ENCODE measurements around the gene CARD14. TPM values are rescaled to one million over a fixed set of nuclear protein-coding genes. Genes with fewer than 3 reads are reported as not detected.

Gene CARD14
- polyA plus RNA-seq (2013, experiment 1 of 2; ENCODE audit: insufficient read length): 0.19 TPM
- 0.28 TPM for polyA plus RNA-seq (2013, experiment 2 of 2; ENCODE audit: insufficient read length)

DNA sequence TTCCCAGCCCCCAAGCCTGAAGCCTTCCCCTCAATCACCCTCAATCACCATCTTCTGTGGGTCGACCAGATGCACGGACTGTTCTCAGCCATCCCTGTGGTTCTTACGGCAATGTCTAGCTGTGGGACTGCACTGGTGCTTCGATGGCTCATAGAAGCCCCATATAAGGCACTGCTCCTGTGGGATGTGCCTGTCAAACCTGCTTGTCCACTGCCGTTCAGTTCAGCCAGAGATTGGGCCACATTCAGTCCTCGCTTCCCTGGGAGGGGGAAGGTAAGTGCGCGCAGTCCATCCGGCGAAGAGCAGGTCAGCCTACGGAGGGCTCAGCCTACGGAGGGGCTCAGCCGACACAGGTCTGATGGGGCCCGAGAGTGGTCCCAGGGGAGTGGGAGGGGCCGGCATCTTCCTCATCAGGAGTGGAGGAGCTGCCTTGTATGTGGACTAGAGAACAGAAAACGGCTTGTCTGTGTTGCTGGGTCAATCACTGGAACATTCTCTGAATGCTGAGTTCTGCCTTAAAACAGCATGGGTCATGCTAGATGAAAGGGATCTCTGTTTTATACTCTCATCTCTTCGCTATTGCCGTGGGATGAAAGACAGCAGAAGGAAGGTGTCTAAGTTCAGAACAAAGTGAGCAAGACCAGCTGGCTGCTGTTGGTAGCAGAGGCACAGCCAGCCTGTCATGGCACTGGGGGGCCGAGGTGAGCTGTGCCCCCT, at the start of gene CARD14:
CARD14 (plus strand) TSS at position 247 of the 717 bp plus-strand sequence. CDS start 11,409 bp downstream, outside the sequence.
- DNase-seq: no peak

- DNase-seq: no peak
These were observed 47.7 kb upstream of the CARD14 start for GRCh38 chr17:80122026-80122575.

DNA sequence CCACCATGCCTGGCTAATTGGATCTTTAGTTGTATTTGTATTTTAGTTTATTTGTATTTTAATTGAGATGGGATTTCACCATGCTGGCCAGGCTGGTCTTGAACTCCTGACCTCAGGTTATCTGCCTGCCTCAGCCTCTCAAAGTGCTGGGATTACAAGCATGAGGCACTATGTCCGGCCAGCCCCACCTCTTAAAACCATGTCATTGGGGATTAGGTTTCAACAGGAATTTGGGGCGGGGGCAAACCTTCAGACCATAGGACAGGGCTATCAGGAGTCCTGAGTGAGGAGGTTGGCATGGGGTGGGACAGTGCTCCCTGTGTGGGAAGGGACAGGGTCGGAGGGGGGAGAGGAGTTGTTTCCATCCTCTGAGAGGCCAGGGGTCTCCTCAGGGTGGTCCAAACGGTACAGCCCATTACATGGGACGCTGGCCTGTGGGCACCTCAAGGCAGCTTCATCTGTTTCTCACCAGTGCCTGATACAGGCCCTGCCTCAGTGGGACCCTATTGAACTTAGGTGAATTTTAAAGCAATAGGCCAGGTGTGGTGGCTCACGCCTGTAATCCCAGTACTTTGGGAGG, 46.8 kb upstream of the CARD14 start:
- DNase-seq: no peak

- DNase-seq: no peak
These were observed 46.0 kb upstream of the CARD14 start for GRCh38 chr17:80123791-80124190.

DNA sequence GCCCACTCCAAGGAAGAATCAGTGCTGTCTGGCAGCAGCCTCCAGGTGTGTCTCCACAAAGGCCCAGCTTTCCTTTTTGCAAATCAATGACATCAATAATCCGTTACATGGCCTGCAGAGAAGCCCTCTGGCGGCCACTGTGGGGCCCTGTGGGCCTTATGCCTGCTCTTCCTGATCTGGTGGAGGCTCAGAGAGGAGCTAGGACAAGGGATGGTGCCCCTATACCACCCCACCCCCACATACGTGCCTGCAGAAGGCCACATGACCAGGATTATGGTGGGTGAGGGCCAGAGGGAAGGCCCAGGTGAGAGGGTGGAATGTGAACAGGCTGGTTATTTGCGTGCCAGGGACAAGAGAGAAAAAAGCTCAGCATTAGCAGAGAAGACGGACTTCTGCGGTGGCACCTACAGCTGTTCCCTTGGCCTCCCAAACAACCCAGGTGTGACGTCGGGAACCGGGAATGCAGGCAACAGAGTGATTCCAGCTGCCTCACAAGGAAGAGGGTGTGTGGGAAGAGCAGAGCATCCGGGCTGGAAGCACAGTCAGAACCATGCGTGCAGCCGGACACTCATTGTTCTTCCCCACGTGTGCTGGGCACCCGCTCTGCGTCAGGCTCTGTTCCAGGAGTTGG, 45.4 kb upstream of the CARD14 start:
- no peak for DNase-seq

- DNase-seq: peak; percentile 69
These were observed 44.0 kb upstream of the CARD14 start for GRCh38 chr17:80125656-80126448.

- DNase-seq: no peak
These were observed 43.4 kb upstream of the CARD14 start for GRCh38 chr17:80126449-80126715.

DNA sequence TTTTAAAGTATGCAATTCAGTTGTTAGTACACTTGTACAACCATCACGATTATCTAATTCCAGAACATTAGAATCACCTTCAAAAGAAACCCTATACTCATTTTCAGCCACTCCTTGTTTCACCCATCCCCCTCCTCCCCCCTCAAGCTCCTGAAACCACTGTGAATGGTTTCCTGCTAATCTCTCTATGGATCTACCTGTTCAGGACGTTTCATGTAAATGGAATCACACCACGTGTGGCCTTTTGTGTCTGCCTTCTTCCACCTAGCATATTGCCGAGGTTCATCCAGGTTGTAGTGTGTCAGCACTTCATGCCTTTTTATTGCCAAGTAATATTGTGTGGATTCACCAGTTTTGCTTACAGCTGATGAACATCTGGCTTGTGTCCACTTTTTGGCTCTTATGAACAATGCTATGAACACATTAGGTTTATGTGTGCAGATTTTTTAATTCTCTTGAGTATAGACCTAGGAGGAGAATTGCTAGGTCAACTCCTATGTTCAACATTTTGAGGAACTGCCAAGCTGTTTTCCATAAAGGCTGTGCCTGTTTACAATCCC, 40.7 kb upstream of the CARD14 start:
- no peak for DNase-seq

DNA sequence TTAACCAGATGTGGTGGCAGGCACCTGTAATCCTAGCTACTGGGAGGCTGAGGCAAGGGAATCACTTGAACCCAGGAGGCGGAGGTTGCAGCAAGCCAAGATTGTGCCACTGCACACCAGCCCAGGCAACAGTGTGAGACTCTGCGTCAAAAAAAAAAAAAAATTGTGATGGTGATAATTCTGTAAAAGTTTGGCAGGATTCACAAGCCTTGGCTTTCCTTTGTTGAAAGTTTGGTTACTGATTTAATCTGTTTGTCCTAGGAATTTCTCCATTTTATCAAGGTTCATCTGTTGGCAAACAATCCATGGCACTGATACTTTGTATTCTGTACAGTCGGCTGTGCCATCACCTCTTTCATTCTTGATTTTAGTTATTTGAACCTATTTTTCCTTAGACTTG, 38.8 kb upstream of the CARD14 start:
- no peak for DNase-seq

DNA sequence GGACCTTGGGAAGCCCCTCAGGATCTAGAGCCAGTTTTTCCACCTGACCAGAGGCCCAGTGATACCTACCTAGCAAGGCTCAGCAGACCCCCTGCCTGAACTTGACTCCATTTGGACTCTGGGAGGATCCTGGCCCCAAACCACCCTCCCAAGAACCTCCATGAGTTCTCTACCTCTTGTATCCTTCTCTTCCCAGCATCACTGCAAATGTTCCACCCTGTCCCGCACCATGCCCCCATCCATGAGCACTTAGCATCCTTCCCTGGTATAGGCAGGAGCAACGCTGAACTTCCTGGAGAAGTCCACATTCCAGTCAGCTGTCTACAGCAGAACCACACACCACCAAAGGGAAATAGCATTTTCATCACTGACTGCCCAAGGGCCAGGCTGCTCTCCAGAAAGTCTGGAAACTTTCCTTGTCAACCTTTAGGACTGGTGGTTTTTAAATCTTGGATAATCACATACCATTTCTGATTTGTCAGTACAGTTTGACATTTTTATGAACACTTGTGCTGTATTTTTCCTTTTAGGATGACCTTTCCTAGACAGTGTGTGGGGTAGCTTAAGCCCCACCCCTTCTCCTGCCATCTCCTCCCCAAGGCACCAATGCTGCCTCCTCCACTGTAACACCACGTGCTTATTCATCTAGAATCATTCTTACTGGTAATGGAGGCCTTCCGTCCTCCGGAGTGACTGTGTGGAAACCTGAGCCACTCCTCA, 36.8 kb upstream of the CARD14 start:
- DNase-seq: no peak

DNA sequence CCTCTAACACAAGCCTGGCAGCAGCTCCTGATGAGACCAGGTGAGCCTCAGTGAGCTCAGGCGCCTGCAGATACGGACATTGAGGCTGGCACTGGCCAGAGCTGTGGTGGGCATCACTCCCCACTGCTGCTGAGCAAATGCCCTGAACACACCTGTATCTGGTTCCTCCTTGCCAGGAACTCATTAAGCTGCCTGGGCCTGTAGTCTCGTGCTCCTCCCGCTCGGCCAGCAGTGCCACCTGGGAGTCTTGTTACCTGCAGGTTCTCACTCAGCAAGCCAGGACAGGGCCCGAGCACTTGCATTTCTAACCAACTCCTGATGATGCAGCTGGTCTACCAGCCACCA, 36.2 kb upstream of the CARD14 start:
- DNase-seq: no peak

GRCh38 chr17:80137131-80137530, 32.7 kb upstream of the CARD14 start:
- no peak for DNase-seq

DNA sequence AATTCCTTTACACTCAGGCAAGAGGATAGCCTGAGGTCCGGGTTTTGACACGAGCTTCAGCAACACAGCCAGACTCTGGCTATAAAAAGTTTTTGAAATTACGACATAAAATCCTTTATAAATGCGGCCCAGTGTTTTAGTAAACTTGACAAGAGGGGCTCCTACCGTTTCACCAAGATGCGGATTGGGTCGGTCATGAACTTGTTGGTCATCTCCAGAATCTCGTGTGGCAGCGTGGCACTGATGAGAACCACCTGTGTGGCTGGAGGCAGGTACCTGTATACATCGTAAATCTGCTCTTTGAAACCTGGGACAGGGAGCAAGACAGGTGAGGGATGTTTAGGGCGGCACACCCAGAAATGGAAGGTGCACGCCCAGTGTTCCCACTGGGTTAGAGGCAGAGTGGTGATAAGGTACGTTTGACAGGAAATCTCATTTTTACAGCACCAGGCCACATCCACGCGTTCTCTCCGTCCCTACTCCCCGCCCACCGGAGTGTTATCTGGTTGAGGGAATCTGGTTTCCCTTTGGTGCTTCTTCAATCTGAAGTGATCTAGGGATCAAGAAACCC, 30.9 kb upstream of the CARD14 start:
- no peak for DNase-seq

GRCh38 chr17:80141463-80142165, 28.2 kb upstream of the CARD14 start:
- DNase-seq: no peak

GRCh38 chr17:80142929-80143328, 26.9 kb upstream of the CARD14 start:
- no peak for DNase-seq

DNA sequence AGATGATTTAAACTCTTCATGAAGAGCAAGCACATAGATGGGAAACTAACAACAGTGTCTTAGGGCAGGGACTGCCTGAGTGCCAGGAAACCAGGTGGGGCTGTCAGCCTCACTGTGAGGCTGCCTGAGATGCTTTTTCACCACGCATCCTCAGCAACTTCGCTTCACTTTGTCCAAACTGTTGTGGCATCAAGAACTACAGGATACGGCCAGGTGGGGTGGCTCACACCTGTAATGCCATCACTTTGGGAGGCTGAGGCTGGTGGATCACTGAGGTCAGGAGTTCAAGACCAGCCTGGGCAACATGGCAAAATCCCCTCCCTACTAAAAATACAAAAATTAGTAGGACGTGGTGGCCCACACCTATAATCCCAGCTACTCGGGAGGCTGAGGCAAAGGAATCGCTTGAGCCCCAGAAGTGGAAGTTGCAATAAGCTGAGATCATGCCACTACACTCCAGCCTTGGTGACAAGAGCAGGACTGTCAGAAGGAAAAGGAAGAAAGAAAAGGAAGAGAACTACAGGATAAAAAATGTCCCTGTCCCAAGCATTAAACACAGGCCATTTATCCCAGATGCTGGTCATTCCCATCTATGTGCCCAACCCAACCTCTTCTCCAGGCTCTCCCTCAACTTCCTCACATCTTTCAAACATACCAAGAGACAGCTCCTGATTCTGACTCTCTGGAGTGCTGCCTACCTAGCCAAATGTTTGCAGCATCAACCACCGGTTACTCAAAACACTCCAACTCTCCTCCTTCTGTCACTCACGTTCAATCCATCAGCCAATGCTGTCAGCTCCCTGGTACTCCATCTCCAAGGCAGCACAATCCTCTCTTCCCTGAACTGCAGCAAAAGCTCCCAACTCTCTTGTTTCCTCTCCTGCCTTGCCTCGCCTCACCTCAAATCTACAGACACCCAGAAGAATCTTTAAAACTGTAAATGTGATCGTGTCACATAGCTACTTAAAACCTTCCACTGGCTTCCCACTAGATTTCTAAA, 24.5 kb upstream of the CARD14 start:
- no peak for DNase-seq

DNA sequence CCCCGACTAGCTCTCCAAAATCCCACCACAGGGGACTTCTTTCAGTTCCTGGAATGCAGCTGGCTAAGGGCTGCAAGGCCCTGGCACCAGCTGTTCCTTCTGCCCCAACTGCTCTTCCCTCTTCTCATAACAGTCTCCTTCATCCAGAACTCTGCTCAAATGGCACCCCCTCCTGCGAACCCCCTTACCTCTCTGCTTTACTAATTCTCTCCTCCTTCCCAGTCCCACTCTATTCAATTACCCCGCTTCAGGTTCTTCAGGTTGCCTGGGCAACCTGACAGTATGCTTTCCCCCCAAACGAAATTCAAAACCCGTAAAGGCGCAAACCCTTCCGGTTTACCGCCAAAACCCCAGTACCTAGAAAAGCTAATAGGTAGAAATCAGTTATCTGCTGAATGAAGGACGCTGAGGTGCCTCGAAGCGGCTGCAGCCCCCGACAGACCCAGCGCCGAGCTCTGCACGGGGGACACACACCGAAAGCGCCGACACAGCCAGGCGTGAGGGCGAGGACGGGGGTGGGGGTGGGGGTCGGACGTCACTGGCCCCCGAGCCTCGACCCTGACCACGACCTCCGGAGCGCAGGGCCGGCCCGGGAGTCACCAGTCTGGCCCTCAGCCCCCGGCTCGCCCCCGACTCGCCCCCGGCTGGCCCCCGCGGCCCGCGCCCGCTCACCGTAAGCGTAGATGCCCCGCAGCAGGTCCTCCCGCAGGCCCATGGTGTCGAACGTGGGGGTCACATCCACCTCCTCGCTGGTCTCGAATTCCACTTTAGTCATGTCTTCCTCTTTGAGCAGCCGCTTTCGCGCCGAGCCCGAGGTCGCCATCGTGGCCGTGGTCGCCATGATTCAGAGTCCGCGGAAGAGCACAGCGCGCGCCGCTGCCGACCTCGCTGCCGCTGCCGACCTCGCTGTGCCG, 23.5 kb upstream of the CARD14 start:
- no peak for DNase-seq

GRCh38 chr17:80147035-80147822, 22.6 kb upstream of the CARD14 start, which contains the start of gene EIF4A3:
Gene EIF4A3 (minus strand): TSS chr17:80147128. CDS start chr17:80146961, 167 bp downstream.
- peak; percentile 99 for DNase-seq

Measured in fibroblast of skin of scalp (primary cell).